Ishikawa (cell line): Measurements from ENCODE around the gene NCEH1.

Source experiments
- CEBPB ChIP-seq: IDR thresholded peaks from 2 replicates; pipeline ENCODE4 v1.6.1; 2012
- CREB1 ChIP-seq: IDR thresholded peaks from 2 replicates; pipeline ENCODE4 v1.6.1; 2012; ENCODE audit warnings: low read depth
- EP300 ChIP-seq: IDR thresholded peaks from 2 replicates; pipeline ENCODE4 v1.6.1; 2012; ENCODE audit warnings: borderline replicate concordance
- FOXM1 ChIP-seq: IDR thresholded peaks from 2 replicates; pipeline ENCODE4 v1.6.1; 2012; ENCODE audit warnings: low read depth, borderline replicate concordance
- NFIC ChIP-seq: IDR thresholded peaks from 2 replicates; pipeline ENCODE4 v1.6.1; 2012
- RAD21 ChIP-seq: IDR thresholded peaks from 2 replicates; pipeline ENCODE4 v1.6.1; 2012; ENCODE audit warnings: low read depth
- TAF1 ChIP-seq: IDR thresholded peaks from 2 replicates; pipeline ENCODE4 v1.6.1; 2012; ENCODE audit warnings: low read depth, mild to moderate bottlenecking
- TCF12 ChIP-seq: IDR thresholded peaks from 2 replicates; pipeline ENCODE4 v1.6.1; 2012; ENCODE audit warnings: low read depth
- YY1 ChIP-seq: IDR thresholded peaks from 2 replicates; pipeline ENCODE4 v1.6.1; 2012; ENCODE audit warnings: low read depth
- ZBTB7A ChIP-seq: IDR thresholded peaks from 2 replicates; pipeline ENCODE4 v1.6.1; 2012; ENCODE audit warnings: low read depth
- TF ChIP-seq, protein P1 (sequence below): IDR thresholded peaks from 2 replicates; pipeline ENCODE4 v1.6.1; 2012; ENCODE audit warnings: low read depth, mild to moderate bottlenecking
- TF ChIP-seq, protein P2 (sequence below): IDR thresholded peaks from 2 replicates; pipeline ENCODE4 v1.6.1; 2012

DNA sequence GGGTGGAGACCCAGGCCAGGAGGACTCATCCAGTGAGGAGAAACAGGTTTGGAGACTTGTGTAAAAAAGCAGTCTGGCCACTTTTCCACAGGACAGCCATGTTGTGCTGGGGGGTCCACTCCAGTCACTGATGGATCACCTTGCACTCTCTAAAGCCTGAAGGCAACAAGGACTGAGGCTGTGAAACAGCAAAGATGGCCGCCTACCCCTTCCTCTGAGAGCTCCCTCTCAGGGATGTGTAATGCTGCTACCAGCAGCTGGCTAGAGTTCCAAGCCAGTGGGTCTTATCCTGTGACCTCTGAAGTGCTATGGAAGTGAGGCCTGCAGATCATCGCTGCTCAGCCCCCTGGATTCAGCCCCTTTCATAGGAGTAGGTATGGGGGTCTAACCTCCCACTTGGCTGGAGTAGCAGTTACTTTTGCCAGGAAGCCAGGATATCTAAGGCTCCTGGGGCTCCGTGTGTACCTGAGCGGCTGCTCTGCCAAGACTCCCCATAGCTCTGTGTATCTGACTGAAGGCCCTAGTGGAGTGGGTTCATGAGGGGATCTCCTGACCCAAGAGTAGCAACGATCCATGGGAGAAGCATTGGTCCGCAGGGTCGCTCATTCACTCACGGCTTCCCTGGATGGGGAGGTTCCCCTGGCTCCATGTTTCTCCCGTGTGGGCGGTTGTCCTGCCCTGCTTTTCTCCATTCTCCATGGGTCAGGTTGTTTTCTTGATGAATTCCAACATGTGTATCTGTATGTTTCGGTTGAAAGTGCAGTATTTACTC, 117.8 kb downstream of the NCEH1 start:
- no peak for TF ChIP-seq TAF1
- TF ChIP-seq TCF12: no peak
- TF ChIP-seq, protein P1, sequence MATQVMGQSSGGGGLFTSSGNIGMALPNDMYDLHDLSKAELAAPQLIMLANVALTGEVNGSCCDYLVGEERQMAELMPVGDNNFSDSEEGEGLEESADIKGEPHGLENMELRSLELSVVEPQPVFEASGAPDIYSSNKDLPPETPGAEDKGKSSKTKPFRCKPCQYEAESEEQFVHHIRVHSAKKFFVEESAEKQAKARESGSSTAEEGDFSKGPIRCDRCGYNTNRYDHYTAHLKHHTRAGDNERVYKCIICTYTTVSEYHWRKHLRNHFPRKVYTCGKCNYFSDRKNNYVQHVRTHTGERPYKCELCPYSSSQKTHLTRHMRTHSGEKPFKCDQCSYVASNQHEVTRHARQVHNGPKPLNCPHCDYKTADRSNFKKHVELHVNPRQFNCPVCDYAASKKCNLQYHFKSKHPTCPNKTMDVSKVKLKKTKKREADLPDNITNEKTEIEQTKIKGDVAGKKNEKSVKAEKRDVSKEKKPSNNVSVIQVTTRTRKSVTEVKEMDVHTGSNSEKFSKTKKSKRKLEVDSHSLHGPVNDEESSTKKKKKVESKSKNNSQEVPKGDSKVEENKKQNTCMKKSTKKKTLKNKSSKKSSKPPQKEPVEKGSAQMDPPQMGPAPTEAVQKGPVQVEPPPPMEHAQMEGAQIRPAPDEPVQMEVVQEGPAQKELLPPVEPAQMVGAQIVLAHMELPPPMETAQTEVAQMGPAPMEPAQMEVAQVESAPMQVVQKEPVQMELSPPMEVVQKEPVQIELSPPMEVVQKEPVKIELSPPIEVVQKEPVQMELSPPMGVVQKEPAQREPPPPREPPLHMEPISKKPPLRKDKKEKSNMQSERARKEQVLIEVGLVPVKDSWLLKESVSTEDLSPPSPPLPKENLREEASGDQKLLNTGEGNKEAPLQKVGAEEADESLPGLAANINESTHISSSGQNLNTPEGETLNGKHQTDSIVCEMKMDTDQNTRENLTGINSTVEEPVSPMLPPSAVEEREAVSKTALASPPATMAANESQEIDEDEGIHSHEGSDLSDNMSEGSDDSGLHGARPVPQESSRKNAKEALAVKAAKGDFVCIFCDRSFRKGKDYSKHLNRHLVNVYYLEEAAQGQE: no peak
- TF ChIP-seq ZBTB7A: no peak
- TF ChIP-seq, protein P2, sequence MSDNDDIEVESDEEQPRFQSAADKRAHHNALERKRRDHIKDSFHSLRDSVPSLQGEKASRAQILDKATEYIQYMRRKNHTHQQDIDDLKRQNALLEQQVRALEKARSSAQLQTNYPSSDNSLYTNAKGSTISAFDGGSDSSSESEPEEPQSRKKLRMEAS: no peak
- TF ChIP-seq RAD21: no peak
- TF ChIP-seq YY1: no peak
- TF ChIP-seq EP300: no peak
- TF ChIP-seq CREB1: no peak
- no peak for TF ChIP-seq FOXM1
- TF ChIP-seq CEBPB: no peak
- TF ChIP-seq NFIC: no peak
